ENCODE measurements around the gene SLC26A2. TPM values are rescaled to one million over a fixed set of nuclear protein-coding genes. Genes with fewer than 3 reads are reported as not detected.
A peak's percentile ranks its signal among the peaks of the same experiment; 100 is the strongest.
"Not testable (repeated sequence)": the region's sequence is repeated elsewhere in the genome, so short reads cannot be mapped to it uniquely, and the experiment has no call there.

Gene SLC26A2
- total RNA-seq, 1 donor from 2014 or later = 4.3 TPM

DNA sequence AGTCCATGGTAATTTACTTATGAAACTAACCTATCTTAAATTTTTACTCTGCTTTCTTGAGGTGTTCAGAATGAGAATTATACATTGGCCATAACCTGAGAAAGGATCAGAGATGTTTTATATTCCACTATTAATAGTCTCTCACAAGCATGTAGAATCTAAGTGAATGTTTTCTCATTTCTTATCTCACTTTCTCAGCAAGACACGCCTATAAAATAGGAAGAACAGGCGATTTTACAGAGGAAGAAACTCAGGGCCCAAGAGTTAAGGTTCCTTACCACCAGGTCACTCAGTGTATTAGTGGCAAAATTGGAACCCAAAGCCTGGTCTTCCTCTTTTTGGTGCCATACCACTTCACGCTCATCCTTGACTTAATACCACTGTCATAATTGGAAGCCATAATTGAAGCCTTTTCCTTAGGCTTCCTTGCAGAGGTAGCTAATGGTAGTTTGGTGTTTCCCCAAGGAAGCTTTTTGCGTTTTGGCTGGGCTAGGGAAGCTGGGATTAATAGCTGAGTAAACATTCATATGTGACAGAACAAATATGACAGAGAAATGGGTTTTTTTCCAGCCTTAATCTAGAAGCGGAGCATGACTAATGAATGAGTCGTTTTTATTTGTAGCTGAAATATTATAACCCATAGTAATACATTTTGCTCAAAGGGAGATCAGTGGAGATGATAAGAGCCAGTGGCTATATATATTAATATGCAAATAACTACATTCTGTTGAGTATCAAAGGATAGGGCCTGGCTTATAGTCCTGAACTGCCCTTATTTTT, 56.9 kb downstream of the SLC26A2 start:
- intact Hi-C loops (cut with DNase I) = no loop called here
- ATAC-seq (no peak), DNase-seq (ENCODE audit: missing footprints) (no peak)

DNA sequence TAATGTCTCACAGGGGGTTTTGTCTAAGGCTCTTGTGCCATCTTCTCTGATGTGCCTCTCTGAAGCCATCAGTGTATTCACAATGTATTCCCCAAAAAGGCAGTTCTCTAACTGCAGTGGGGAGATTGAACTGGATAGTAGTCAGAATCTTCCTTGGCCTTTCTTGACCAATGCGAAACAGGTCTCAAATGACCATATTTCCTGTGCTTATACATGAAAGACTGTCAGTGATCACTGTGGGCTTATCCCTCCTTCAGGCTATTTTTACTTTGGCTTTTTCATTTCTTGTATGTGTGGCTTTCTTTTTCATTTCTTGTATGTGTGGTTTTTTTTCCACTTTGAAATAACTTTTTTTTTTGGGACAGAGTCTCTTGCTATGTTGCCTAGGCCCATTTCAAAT, 59.7 kb downstream of the SLC26A2 start:
- intact Hi-C loops (cut with DNase I) = loop anchor here (10.0 kb wide), 1 partner anchor 415 kb away; no protein-coding TSS in a partner anchor
- no peak for ATAC-seq

DNA sequence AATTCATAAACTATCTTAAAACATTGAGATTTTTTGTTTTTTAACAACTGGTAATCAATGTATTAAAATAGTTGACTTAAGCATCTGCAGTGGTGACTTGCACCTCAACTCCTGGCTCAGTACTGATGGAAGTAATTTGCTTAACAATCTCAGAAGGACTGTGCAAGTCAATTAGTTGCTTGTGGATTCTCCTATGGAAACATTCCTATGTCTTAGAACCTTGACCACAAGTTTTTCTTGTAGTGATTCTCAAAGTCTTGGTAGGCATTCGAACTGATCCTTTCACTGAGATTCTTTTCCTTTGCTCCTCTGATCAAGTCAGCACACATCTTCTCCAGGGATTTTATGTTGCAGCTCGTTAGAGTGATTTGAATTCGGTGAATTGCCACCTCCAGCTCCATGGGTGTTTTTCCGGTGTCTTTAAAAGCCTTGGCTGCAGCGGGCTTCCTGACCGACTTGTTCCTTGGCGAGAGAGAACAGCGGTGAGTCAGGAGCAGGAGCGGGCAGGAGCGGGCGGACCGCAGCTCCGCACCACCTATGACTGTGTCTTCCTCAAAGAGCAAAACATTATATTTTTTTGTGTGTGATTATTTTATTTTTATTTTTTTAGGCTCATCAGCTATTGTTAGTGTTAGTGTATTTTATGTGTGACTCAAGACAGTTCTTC, 61.1 kb downstream of the SLC26A2 start:
- ATAC-seq = peak; percentile 25
- intact Hi-C loops (cut with DNase I) = loop anchor here (10.0 kb wide), 1 partner anchor 413 kb away; no protein-coding TSS in a partner anchor
- DNase-seq (ENCODE audit: missing footprints) = no peak

More for the DNA sequence above, 59.7 kb downstream of the SLC26A2 start:
- DNase-seq (ENCODE audit: missing footprints) = no peak

DNA sequence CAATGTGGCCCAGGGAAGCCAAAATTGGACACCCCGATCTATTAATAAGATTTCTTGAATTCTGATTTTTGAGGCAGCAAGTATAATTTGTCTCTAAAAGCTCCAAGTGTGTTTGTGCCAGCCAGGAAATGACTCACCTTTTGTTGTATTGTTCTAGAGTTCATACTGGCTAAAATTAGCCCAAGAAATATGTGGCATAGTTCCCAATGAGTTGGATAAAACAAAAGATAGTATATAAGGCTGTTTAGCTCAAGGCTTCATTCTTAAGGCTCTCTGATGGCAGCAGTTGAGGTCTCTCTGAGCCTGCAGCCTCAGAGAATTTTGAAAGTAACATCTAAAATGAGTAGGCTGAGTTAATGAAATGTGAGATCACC, 61.6 kb downstream of the SLC26A2 start:
- intact Hi-C loops (cut with DNase I) = loop anchor here (10.0 kb wide), 1 partner anchor 413 kb away; no protein-coding TSS in a partner anchor
- ATAC-seq (peak; percentile 56), DNase-seq (ENCODE audit: missing footprints) (no peak)

DNA sequence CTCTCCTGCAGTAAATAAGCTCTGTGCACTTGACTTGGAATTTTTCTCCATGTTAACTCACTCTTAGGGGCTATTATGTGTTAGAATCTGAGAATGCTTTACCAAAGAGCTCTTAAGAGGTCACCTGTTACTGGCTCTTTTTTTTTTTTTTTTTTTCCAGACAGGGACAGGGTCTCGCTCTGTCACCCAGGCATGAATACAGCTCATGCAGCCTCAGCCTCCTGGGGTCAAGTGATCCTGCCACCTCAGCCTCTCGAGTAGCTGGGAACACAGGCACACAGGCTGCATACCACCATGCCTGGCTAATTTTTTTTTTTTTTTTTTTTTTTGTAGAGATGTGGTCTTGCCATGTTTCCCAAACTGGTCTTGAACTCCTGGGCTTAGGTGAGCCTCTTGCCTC, 62.1 kb downstream of the SLC26A2 start:
- ATAC-seq (no peak), DNase-seq (ENCODE audit: missing footprints) (no peak)
- intact Hi-C loops (cut with DNase I) = loop anchor here (10.0 kb wide), 1 partner anchor 412 kb away; no protein-coding TSS in a partner anchor

DNA sequence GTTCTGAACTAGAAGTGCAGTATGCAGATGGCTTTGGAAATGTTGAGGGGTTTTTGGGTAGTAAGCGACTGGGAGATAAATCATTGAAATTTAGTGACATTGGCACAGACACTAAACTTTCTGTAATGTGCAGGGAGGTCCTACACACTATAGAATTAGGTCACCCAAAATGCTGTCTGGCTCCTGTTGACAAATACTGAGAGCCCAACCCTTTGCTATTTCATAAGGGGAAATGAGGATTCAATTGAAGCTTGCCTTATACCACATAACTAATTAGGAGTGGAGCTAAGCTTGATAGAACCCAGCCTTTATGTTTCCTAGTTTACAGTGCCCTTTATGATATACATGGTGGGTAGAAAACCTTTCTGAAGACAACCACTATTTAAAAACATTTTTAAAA, 62.6 kb downstream of the SLC26A2 start:
- intact Hi-C loops (cut with DNase I) = loop anchor here (10.0 kb wide), 1 partner anchor 412 kb away; no protein-coding TSS in a partner anchor
- ATAC-seq (no peak), DNase-seq (ENCODE audit: missing footprints) (no peak)

DNA sequence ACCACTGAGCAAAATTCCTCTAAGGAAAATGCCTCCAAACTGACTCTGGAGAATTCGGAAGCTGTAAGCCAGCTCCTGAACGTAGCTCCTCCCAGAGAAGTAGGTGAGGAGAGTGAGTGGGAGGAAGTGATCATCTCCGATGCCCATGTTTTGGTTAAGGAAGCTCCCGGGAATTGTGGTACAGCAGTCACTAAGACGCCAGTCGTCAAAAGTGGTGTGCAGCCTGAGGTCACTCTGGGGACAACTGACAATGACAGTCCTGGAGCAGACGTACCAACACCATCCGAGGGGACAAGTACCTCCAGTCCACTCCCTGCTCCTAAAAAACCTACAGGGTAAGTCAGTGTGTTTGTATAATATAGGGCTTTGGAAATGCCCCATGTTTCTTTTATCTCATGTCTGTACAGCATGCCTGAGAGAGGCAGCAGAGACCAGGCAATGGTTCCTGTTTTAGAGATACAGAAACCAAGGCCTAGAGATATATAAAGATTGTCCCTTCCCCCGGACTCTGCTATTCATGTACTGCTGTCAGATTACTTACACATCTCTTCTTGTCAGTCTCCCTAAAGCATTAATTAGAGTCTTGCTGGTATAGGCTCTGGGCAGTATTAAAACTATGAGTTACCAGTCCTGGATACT, 63.9 kb downstream of the SLC26A2 start:
- ATAC-seq (peak; percentile 51), DNase-seq (ENCODE audit: missing footprints) (no peak)
- intact Hi-C loops (cut with DNase I) = loop anchor here (1.0 to 10.0 kb wide), 2 partner anchors 194 to 410 kb away; no protein-coding TSS in a partner anchor

DNA sequence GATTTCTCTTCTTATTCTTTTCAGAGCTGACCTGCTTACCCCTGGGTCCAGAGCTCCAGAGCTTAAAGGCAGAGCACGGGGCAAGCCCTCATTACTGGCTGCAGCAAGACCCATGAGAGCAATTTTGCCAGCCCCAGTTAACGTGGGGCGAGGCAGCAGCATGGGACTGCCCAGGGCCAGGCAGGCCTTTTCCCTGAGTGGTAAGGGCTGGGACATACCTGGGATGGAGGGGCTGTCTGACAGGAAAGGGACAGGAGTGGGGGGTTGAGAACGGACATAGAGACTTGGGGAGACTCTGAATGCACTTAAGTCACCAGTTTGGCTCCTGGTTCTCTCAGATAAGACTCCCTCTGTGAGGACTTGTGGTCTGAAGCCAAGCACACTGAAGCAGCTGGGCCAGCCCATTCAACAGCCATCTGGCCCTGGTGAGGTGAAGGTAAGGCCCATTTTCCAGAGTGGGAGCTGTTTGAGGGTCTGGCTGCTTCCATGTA, 66.2 kb downstream of the SLC26A2 start:
- ATAC-seq (peak; percentile 24), DNase-seq (ENCODE audit: missing footprints) (no peak)
- intact Hi-C loops (cut with DNase I) = loop anchor here (10.0 kb wide), 1 partner anchor 408 kb away; no protein-coding TSS in a partner anchor

DNA sequence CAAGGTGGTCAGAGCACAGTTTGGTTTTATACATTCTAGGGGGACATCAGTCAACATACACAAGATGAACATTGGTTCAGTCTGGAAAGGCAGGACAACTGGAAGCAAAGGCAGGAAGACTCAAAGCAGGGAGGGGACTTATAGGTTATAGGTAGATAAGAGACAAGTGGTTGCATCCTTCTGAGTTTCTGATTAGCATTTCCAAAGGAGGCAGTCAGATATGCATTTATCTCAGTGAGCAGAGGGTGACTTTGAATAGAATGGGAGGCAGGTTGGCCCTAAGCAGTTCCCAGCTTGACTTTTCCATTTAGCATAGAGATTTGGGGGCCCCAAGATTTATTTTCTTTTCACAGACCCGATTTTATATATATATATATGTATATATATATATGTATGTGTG, 67.5 kb downstream of the SLC26A2 start:
- intact Hi-C loops (cut with DNase I) = loop anchor here (10.0 kb wide), 1 partner anchor 407 kb away; no protein-coding TSS in a partner anchor
- DNase-seq (ENCODE audit: missing footprints); ATAC-seq: not testable (repeated sequence)

DNA sequence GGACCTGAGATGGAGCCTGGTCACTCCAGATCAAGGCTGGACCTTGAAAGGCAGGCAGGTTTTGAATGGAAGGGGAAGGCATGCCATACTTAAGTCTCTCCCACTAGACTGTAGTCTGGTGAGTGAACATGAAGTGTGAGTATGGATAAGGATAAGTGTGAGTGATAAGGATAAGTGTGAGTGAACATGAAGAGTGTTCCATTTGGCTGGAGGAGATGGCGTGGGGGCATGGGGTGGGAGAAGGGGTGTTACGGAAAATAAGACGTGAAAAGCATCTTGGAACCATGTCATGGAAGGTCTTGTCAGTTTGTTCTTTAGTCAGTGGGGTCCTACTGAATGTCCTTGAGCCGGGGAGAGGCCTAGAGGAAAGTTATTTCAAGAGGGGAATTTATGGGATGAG, 72.8 kb downstream of the SLC26A2 start:
- intact Hi-C loops (cut with DNase I) = no loop called here
- ATAC-seq (no peak), DNase-seq (ENCODE audit: missing footprints) (no peak)

DNA sequence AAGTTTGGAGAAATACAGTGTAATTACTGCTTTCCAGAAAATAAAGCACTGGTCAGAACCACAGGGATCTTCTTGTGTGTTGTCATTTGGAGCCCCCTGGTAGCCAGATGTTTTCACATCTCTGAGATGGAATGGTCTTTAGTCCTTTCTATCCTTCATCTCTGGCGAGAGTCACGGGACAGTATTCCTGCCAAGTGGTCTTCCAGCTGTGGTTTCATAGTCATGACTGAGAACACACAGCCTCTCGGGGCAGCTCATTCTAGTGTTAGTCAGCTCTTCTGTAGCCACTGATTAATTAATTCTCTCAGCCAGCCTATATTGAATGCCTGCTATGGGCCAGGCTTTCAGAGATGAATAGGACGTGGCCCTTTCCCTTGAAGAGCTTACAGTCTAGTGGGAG, 74.1 kb downstream of the SLC26A2 start:
- ATAC-seq = peak; percentile 51
- DNase-seq (ENCODE audit: missing footprints) = no peak
- intact Hi-C loops (cut with DNase I) = no loop called here

DNA sequence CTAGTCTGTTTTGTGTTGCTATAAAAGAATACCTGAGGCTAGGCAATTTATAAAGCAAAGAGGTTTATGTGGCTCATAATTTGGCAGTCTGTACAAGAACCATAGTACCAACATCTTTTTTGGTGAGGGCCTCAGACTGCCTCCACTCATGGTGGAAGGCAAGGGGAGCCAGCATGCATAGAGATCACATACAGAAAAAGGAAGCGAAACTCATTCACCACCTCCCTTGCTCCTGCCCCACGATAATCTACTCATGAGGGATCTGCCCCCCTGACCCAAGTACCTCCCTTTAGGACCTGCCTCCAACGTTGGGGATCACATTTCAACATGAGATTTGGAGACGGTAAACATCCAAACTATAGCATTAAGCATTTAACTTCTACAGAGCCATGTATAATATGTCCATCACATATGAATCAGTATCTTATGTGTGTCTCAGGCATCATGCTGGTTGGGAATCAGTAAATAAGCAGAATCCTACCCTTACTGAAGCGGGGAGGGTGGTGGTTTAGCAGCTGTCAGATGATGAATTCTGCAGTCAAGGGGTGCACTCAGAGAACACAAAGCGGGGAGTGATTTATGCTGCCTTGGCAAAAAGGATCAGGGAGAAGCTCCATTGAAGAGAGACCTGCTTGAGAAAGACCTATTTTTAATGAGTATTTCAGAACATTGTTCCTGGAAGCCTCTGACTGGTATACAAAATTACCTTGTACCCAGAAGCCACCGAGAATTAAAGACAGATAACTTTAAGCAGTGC, 74.8 kb downstream of the SLC26A2 start:
- intact Hi-C loops (cut with DNase I) = no loop called here
- no peak for DNase-seq (ENCODE audit: missing footprints)
- no peak for ATAC-seq

DNA sequence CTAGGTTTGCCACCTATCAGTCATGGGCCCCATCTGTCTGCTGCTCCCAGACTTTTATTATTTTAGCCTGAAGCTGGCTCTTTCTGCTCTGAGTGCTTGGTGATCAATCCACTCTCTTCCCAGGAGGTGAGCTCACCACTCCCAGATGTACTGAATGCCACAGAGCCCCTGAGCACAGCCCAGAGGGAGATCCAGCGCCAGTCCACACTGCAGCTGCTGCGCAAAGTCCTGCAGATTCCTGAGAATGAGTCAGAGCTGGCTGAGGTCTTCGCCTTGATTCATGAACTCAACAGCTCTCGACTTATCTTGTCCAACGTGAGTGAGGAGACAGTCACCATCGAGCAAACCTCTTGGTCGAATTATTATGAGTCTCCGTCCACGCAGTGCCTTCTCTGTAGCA, 76.0 kb downstream of the SLC26A2 start:
- DNase-seq (ENCODE audit: missing footprints) = no peak
- peak; percentile 84 for ATAC-seq
- intact Hi-C loops (cut with DNase I) = no loop called here

Other genes with a start within 250 kb of the SLC26A2 start
- 30.1 TPM for gene PPARGC1B, start 230.4 kb upstream of the SLC26A2 start, total RNA-seq
- 0.05 TPM for gene PDE6A, start 16.0 kb upstream of the SLC26A2 start, total RNA-seq
- gene TIGD6, start 39.9 kb downstream of the SLC26A2 start, total RNA-seq = 2.4 TPM
- 14.6 TPM for gene HMGXB3, start 40.0 kb downstream of the SLC26A2 start, total RNA-seq
- gene CSF1R, start 125.8 kb downstream of the SLC26A2 start, total RNA-seq = 21.9 TPM
- gene PDGFRB, start 195.1 kb downstream of the SLC26A2 start, total RNA-seq = 57.2 TPM
- not detected for gene CDX1, start 206.0 kb downstream of the SLC26A2 start, total RNA-seq
- gene SLC6A7, start 229.3 kb downstream of the SLC26A2 start, total RNA-seq = not detected

Measured in Right ventricle myocardium inferior (tissue), 1 donor.